ENCODE results near the gene STX12.
"Not testable (repeated sequence)": the region's sequence is repeated elsewhere in the genome, so short reads cannot be mapped to it uniquely, and the experiment has no call there.

Gene STX12

DNA sequence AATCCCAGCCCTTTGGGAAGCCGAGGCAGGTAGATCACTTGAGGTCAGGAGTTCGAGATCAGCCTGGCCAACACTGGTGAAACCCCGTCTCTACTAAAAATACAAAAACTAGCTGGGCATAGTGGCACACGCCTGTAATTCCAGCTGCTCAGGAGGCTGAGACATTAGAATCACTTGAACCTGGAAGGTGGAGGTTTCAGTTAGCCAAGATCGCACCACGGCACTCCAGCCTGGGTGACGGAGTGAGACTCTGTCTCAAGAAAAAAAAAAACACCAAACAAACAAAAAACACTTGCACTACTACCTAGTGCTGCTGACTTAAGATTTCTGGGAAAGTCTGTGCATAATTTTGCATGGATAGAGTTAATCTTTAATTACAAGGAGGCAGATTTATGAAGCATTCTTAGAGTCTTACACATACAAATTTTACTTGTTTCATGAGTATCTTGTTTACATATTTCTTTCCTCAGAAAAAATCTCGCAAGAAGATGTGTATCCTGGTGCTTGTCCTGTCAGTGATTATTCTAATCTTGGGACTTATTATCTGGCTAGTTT lies 48.8 kb downstream of the STX12 start:
- TF ChIP-seq CTCF (IDR thresholded peaks at IDR 0.05; ENCODE audit: control extremely low read depth, extremely low read depth, low read depth, missing control alignments): no peak
- POLR2A ChIA-PET: no interaction called here
- CTCF ChIA-PET: no interaction called here
- no peak for DNase-seq (ENCODE audit: extremely low spot score)

DNA sequence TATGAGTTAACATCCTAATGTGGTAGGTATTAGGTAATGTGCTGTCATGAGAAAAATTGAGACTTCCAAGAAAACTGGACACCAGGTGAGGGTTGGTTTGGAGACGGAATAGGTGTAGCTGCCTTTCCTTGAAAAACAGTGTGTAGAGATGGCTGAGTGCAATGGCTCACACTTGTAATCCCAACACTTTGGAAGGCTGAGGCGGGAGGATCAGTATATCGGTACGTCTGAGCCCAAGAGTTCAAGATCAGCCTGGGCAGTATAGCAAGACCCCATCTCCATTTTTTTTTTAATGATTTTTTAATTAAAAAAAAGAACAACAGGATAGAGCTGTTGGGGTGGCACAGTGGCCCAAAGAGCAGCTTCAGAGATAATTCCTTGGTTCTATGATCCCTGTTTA lies 50.8 kb downstream of the STX12 start:
- POLR2A ChIA-PET: no interaction called here

GRCh38 chr1:27824411-27824810 lies 51.4 kb downstream of the STX12 start:
- TF ChIP-seq CTCF (IDR thresholded peaks at IDR 0.05; ENCODE audit: control extremely low read depth, extremely low read depth, low read depth, missing control alignments): no peak
- no peak for DNase-seq (ENCODE audit: extremely low spot score)
- CTCF ChIA-PET: no interaction called here
- POLR2A ChIA-PET: no interaction called here

More for the DNA sequence above, 50.8 kb downstream of the STX12 start:
- CTCF ChIA-PET: interaction anchor here (1.4 kb wide), 1 partner anchor 27 kb away, joined by 3 read pairs; no protein-coding TSS in a partner anchor
- DNase-seq (ENCODE audit: extremely low spot score): no peak
- TF ChIP-seq CTCF (IDR thresholded peaks at IDR 0.05; ENCODE audit: control extremely low read depth, extremely low read depth, low read depth, missing control alignments): no peak

GRCh38 chr1:27829339-27829960 lies 56.4 kb downstream of the STX12 start:
- CTCF ChIA-PET; POLR2A ChIA-PET; DNase-seq (ENCODE audit: extremely low spot score): not testable (repeated sequence)

- CTCF ChIA-PET: interaction anchor here (0.7 to 2.0 kb wide), 5 partner anchors 10 to 378 kb away, joined by 3 to 9 read pairs (median 3); no protein-coding TSS in a partner anchor
- POLR2A ChIA-PET: interaction anchor here (0.6 to 1.4 kb wide), 3 partner anchors 35 to 225 kb away, joined by 3 to 5 read pairs (median 5); partner anchors contain the start of gene FAM76A
- DNase-seq (ENCODE audit: extremely low spot score): peak; percentile 92
- no peak for TF ChIP-seq CTCF (IDR thresholded peaks at IDR 0.05; ENCODE audit: control extremely low read depth, extremely low read depth, low read depth, missing control alignments)
These were observed 57.8 kb downstream of the STX12 start, which contains the start of gene PPP1R8 for GRCh38 chr1:27830621-27831440. TSS of gene PPP1R8 (plus strand) at chr1:27830782. CDS start at chr1:27830836, 54 bp downstream.

GRCh38 chr1:27831568-27832410 lies 58.8 kb downstream of the STX12 start:
- CTCF ChIA-PET: interaction anchor here (0.9 to 2.6 kb wide), 8 partner anchors 9 to 377 kb away, joined by 3 to 10 read pairs (median 4); no protein-coding TSS in a partner anchor
- POLR2A ChIA-PET: interaction anchor here (0.6 to 1.4 kb wide), 2 partner anchors 34 to 106 kb away, joined by 3 to 5 read pairs; partner anchors contain the start of gene FAM76A
- no peak for TF ChIP-seq CTCF (IDR thresholded peaks at IDR 0.05; ENCODE audit: control extremely low read depth, extremely low read depth, low read depth, missing control alignments)
- DNase-seq (ENCODE audit: extremely low spot score): no peak
